GM23338 (cell line): ENCODE measurements around the gene TPSB2. TPM values are rescaled to one million over a fixed set of nuclear protein-coding genes. Genes with fewer than 3 reads are reported as not detected.
A peak's percentile ranks its signal among the peaks of the same experiment; 100 is the strongest.

ENCODE experiments used
- ATAC-seq: fragments of 200-7000 bp; cut with Tn5 transposase; 3 replicates; pipeline ENCODE4 v1.9.1; 2020
- DNase-seq: peaks from one replicate; pipeline ENCODE4 v3.0.0-alpha.2; 2015; ENCODE audit warnings: low spot score
- H2AFZ ChIP-seq: fragments of 200-600 bp; sonication (generic); 2 replicates; pipeline ENCODE4 v1.8.0; 2016; ENCODE audit warnings: antibody characterized with exemption, mild to moderate bottlenecking, moderate library complexity
- H3F3A ChIP-seq: fragments of 200-600 bp; sonication (generic); replicated peaks from 2 replicates; pipeline ENCODE4 v1.8.0; 2017; ENCODE audit warnings: antibody characterized with exemption, mixed run types, low read depth
- H3K27ac ChIP-seq: fragments of 200-600 bp; sonication (generic); 2 replicates; pipeline ENCODE4 v1.6.1; 2016; ENCODE audit warnings: low read depth
- H3K27me3 ChIP-seq: fragments of 200-600 bp; sonication (generic); 2 replicates; pipeline ENCODE4 v1.8.0; 2016; ENCODE audit warnings: mild to moderate bottlenecking, mixed run types, moderate library complexity; ENCODE audit not compliant: insufficient read depth
- H3K36me3 ChIP-seq: fragments of 200-600 bp; sonication (generic); 2 replicates; pipeline ENCODE4 v1.8.0; 2016; ENCODE audit warnings: mild to moderate bottlenecking; ENCODE audit not compliant: insufficient read depth
- H3K4me1 ChIP-seq: fragments of 200-600 bp; sonication (generic); 2 replicates; pipeline ENCODE4 v1.8.0; 2016; ENCODE audit warnings: mild to moderate bottlenecking, moderate library complexity; ENCODE audit not compliant: insufficient read depth
- H3K4me2 ChIP-seq: fragments of 200-600 bp; sonication (generic); 2 replicates; pipeline ENCODE4 v1.7.1; 2017; ENCODE audit warnings: mixed run types
- H3K4me3 ChIP-seq: fragments of 200-600 bp; sonication (generic); 2 replicates; pipeline ENCODE4 v1.6.1; 2016; ENCODE audit warnings: mixed run types
- H3K79me2 ChIP-seq: fragments of 200-600 bp; sonication (generic); replicated peaks from 2 replicates; pipeline ENCODE4 v1.8.0; 2017; ENCODE audit warnings: mild to moderate bottlenecking; ENCODE audit not compliant: insufficient read depth
- H3K9me2 ChIP-seq: fragments of 200-600 bp; sonication (generic); 2 replicates; pipeline ENCODE4 v1.8.0; 2017; ENCODE audit not compliant: insufficient read depth
- H4K20me1 ChIP-seq: fragments of 200-600 bp; sonication (generic); replicated peaks from 2 replicates; pipeline ENCODE4 v1.8.0; 2017; ENCODE audit warnings: mild to moderate bottlenecking; ENCODE audit not compliant: insufficient read depth
- H3K27ac Mint-ChIP-seq: 2 replicates; pipeline ENCODE4 v1.8.0; 2020; ENCODE audit warnings: inconsistent platforms, mild to moderate bottlenecking, moderate library complexity, mixed read lengths
- H3K27me3 Mint-ChIP-seq: 3 replicates; pipeline ENCODE4 v1.8.0; 2022; ENCODE audit warnings: low read depth, mild to moderate bottlenecking, moderate library complexity, mixed read lengths, inconsistent platforms; ENCODE audit not compliant: insufficient read depth, poor library complexity
- H3K36me3 Mint-ChIP-seq: 3 replicates; pipeline ENCODE4 v1.8.0; 2021; ENCODE audit warnings: low read depth, mild to moderate bottlenecking, inconsistent platforms, moderate library complexity, mixed read lengths
- H3K4me1 Mint-ChIP-seq: 3 replicates; pipeline ENCODE4 v1.8.0; 2020; ENCODE audit warnings: mild to moderate bottlenecking, inconsistent platforms, mixed read lengths
- H3K4me3 Mint-ChIP-seq: 3 replicates; pipeline ENCODE4 v1.8.0; 2021; ENCODE audit warnings: moderate library complexity, mild to moderate bottlenecking, inconsistent platforms, mixed read lengths
- H3K9me3 Mint-ChIP-seq: 3 replicates; pipeline ENCODE4 v1.8.0; 2020; ENCODE audit warnings: moderate library complexity, mild to moderate bottlenecking, inconsistent platforms, mixed read lengths
- EZH2 ChIP-seq: fragments of 200-600 bp; sonication (generic); IDR thresholded peaks from one replicate; pipeline ENCODE4 v1.8.0; 2017; ENCODE audit warnings: antibody characterized with exemption, mild to moderate bottlenecking, low read depth; ENCODE audit not compliant: unreplicated experiment
- STAT1 ChIP-seq: IDR thresholded peaks from one replicate; pipeline ENCODE4 v1.6.1; 2016; ENCODE audit warnings: antibody characterized with exemption; ENCODE audit not compliant: unreplicated experiment
- polyA plus RNA-seq: library from polyadenylated mRNA; unstranded; fragments of >200 nt; fragmentation: Nextera tagmentation; extraction: Ambion mirVana; gene quantifications from 2 replicates; pipeline ENCODE4 v1.2.1, GENCODE V29; 2016
- total RNA-seq: library from RNA; depleted of rRNA; stranded (reverse); fragments of >200 nt; shearing (Covaris generic); gene quantifications from 2 replicates; pipeline ENCODE4 v1.2.3, GENCODE V29; 2014
- TF ChIP-seq, protein P1 (sequence below): IDR thresholded peaks from one replicate; pipeline ENCODE4 v1.6.1; 2018; ENCODE audit warnings: antibody characterized with exemption; ENCODE audit not compliant: unreplicated experiment
- TF ChIP-seq, protein P2 (sequence below): fragments of 250-450 bp; sonication (Bioruptor Pico); IDR thresholded peaks from 2 replicates; pipeline ENCODE4 v1.5.0; 2020; ENCODE audit warnings: mild to moderate bottlenecking, moderate library complexity
- TF ChIP-seq, protein P3 (sequence below), 2 experiments: fragments of 200-600 bp in 1 of 2; sonication (generic) in 1 of 2; conservative IDR thresholded peaks; 2 replicates each; pipeline versions ENCODE4 v1.5.1 to v1.6.1; 2016 to 2017; ENCODE audit warnings: antibody characterized with exemption in 2 of 2, low read depth in 2 of 2, mild to moderate bottlenecking in 2 of 2, moderate library complexity in 1 of 2
- TF ChIP-seq, protein P4 (sequence below): IDR thresholded peaks from 2 replicates; pipeline ENCODE4 v1.6.1; 2016; ENCODE audit warnings: antibody characterized with exemption

Gene TPSB2
- total and polyA plus RNA-seq, 2 experiments from 2014 or later, result 0.23 TPM; not detected in 1

DNA sequence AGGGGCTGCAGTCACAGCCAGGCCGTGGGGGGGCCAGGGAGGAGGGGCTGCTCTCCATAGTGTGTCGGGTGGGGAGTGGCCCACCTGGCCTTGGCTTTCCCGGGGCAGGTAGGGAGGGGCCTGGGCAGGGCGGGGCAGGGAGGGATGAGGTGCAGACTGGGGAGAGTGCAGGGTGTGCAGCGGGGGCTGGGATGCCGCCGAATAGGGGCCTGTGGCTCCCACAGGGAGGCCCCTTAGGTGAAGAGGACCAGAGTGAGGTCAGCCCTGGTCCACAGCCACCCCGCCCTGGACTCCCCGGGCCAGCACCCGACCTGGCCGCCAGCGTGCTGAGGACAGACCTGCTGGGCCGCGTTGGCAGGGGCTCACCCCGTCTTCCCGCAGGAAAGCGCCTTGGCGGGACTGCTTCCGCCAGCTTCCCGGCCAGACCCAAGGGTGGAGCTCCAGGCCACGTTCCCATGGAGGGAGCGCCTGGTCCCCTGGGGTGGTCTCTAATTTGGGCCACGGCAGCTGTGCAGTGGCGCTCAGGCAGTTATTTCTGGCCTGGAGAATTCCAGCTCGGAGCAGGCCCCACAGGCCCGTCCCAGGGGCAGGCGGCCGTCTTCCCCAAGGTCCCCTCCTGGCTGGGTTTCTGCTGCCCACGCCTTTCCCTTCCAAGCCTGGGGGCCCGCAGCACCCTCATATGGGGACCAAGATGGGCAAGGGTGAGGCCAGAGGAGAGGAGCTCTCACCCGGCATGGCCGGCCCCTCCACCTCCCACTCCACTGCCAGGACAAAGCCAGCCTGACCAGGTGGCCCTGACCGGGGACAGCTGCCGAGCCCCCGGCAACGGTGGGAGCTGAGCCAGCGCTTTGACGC, 49.2 kb downstream of the TPSB2 start:
- ATAC-seq (peak; percentile 9; the same call in 2 of the 3 replicates), DNase-seq (no peak)
- TF ChIP-seq, protein P1, sequence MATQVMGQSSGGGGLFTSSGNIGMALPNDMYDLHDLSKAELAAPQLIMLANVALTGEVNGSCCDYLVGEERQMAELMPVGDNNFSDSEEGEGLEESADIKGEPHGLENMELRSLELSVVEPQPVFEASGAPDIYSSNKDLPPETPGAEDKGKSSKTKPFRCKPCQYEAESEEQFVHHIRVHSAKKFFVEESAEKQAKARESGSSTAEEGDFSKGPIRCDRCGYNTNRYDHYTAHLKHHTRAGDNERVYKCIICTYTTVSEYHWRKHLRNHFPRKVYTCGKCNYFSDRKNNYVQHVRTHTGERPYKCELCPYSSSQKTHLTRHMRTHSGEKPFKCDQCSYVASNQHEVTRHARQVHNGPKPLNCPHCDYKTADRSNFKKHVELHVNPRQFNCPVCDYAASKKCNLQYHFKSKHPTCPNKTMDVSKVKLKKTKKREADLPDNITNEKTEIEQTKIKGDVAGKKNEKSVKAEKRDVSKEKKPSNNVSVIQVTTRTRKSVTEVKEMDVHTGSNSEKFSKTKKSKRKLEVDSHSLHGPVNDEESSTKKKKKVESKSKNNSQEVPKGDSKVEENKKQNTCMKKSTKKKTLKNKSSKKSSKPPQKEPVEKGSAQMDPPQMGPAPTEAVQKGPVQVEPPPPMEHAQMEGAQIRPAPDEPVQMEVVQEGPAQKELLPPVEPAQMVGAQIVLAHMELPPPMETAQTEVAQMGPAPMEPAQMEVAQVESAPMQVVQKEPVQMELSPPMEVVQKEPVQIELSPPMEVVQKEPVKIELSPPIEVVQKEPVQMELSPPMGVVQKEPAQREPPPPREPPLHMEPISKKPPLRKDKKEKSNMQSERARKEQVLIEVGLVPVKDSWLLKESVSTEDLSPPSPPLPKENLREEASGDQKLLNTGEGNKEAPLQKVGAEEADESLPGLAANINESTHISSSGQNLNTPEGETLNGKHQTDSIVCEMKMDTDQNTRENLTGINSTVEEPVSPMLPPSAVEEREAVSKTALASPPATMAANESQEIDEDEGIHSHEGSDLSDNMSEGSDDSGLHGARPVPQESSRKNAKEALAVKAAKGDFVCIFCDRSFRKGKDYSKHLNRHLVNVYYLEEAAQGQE, result no peak
- TF ChIP-seq STAT1 (no peak), EZH2 (no peak)
- TF ChIP-seq, protein P2, sequence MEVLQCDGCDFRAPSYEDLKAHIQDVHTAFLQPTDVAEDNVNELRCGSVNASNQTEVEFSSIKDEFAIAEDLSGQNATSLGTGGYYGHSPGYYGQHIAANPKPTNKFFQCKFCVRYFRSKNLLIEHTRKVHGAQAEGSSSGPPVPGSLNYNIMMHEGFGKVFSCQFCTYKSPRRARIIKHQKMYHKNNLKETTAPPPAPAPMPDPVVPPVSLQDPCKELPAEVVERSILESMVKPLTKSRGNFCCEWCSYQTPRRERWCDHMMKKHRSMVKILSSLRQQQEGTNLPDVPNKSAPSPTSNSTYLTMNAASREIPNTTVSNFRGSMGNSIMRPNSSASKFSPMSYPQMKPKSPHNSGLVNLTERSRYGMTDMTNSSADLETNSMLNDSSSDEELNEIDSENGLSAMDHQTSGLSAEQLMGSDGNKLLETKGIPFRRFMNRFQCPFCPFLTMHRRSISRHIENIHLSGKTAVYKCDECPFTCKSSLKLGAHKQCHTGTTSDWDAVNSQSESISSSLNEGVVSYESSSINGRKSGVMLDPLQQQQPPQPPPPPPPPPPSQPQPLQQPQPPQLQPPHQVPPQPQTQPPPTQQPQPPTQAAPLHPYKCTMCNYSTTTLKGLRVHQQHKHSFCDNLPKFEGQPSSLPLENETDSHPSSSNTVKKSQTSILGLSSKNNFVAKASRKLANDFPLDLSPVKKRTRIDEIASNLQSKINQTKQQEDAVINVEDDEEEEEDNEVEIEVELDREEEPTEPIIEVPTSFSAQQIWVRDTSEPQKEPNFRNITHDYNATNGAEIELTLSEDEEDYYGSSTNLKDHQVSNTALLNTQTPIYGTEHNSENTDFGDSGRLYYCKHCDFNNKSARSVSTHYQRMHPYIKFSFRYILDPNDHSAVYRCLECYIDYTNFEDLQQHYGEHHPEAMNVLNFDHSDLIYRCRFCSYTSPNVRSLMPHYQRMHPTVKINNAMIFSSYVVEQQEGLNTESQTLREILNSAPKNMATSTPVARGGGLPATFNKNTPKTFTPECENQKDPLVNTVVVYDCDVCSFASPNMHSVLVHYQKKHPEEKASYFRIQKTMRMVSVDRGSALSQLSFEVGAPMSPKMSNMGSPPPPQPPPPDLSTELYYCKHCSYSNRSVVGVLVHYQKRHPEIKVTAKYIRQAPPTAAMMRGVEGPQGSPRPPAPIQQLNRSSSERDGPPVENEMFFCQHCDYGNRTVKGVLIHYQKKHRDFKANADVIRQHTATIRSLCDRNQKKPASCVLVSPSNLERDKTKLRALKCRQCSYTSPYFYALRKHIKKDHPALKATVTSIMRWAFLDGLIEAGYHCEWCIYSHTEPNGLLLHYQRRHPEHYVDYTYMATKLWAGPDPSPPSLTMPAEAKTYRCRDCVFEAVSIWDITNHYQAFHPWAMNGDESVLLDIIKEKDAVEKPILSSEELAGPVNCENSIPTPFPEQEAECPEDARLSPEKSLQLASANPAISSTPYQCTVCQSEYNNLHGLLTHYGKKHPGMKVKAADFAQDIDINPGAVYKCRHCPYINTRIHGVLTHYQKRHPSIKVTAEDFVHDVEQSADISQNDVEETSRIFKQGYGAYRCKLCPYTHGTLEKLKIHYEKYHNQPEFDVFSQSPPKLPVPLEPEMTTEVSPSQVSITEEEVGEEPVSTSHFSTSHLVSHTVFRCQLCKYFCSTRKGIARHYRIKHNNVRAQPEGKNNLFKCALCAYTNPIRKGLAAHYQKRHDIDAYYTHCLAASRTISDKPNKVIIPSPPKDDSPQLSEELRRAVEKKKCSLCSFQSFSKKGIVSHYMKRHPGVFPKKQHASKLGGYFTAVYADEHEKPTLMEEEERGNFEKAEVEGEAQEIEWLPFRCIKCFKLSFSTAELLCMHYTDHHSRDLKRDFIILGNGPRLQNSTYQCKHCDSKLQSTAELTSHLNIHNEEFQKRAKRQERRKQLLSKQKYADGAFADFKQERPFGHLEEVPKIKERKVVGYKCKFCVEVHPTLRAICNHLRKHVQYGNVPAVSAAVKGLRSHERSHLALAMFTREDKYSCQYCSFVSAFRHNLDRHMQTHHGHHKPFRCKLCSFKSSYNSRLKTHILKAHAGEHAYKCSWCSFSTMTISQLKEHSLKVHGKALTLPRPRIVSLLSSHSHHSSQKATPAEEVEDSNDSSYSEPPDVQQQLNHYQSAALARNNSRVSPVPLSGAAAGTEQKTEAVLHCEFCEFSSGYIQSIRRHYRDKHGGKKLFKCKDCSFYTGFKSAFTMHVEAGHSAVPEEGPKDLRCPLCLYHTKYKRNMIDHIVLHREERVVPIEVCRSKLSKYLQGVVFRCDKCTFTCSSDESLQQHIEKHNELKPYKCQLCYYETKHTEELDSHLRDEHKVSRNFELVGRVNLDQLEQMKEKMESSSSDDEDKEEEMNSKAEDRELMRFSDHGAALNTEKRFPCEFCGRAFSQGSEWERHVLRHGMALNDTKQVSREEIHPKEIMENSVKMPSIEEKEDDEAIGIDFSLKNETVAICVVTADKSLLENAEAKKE, result no peak
- TF ChIP-seq, protein P3, sequence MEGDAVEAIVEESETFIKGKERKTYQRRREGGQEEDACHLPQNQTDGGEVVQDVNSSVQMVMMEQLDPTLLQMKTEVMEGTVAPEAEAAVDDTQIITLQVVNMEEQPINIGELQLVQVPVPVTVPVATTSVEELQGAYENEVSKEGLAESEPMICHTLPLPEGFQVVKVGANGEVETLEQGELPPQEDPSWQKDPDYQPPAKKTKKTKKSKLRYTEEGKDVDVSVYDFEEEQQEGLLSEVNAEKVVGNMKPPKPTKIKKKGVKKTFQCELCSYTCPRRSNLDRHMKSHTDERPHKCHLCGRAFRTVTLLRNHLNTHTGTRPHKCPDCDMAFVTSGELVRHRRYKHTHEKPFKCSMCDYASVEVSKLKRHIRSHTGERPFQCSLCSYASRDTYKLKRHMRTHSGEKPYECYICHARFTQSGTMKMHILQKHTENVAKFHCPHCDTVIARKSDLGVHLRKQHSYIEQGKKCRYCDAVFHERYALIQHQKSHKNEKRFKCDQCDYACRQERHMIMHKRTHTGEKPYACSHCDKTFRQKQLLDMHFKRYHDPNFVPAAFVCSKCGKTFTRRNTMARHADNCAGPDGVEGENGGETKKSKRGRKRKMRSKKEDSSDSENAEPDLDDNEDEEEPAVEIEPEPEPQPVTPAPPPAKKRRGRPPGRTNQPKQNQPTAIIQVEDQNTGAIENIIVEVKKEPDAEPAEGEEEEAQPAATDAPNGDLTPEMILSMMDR (conservative IDR thresholded peaks at IDR 0.05; ENCODE audit: low read depth in 2 of 2), result no peak
- TF ChIP-seq, protein P4, sequence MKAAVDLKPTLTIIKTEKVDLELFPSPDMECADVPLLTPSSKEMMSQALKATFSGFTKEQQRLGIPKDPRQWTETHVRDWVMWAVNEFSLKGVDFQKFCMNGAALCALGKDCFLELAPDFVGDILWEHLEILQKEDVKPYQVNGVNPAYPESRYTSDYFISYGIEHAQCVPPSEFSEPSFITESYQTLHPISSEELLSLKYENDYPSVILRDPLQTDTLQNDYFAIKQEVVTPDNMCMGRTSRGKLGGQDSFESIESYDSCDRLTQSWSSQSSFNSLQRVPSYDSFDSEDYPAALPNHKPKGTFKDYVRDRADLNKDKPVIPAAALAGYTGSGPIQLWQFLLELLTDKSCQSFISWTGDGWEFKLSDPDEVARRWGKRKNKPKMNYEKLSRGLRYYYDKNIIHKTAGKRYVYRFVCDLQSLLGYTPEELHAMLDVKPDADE, result no peak
- H3K36me3 ChIP-seq, result no peaks in the 10 kb centered on the region
- Mint-ChIP-seq H3K4me1 (no peaks in the 10 kb centered on the region), H3K36me3 (no peaks in the 10 kb centered on the region), H3K4me3 (no peak overlapping the region), H3K27me3 (peaks cover 2% of the 10 kb centered on the region), H3K9me3 (no peaks in the 10 kb centered on the region), H3K27ac (no peak overlapping the region)
- no peak overlapping the region for H3K4me2 ChIP-seq
- no peaks in the 10 kb centered on the region for H3K27me3 ChIP-seq
- no peak overlapping the region for H3K27ac ChIP-seq
- no peak overlapping the region for H3K4me3 ChIP-seq
- no peaks in the 10 kb centered on the region; the same call in none of the 2 replicates for H4K20me1 ChIP-seq
- no peak overlapping the region for H2AFZ ChIP-seq
- no peaks in the 10 kb centered on the region for H3K79me2 ChIP-seq
- no peaks in the 10 kb centered on the region for H3F3A ChIP-seq
- H3K9me2 ChIP-seq, result no peaks in the 10 kb centered on the region
- no peaks in the 10 kb centered on the region for H3K4me1 ChIP-seq
